Measurements from ENCODE around the gene RORC.

RORC gene

DNA sequence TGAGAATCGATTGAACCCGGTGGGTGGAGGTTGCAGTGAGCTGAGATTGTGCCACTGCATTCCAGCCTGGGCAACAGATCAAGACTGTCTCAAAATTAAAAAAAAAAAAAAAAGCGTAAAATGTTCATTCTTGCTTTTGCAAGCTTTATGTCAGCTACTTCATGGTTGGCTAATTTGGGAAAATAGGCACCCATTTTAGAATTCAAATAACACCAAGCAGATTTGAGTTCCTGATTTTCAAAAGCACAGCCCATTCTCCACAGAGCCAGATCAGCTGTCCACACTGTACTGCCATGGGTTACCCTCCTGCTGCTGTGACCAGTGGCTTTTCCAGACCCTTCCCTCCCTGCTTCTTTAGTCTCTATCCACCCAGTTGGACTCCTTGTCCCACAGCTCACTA is 17.5 kb upstream of the RORC start:
- no peak overlapping the region for H3K27ac ChIP-seq (ENCODE audit: low read length)
- no peak for DNase-seq (ENCODE audit: low read depth, low spot score)
- WGBS (ENCODE audit: insufficient coverage, insufficient read length) = no CpG with 5 or more reads among the region's 3 CpGs
- no peaks in the 10 kb centered on the region for H3K27me3 ChIP-seq (ENCODE audit: control insufficient read depth, insufficient read depth, low read length)
- H3K36me3 ChIP-seq (ENCODE audit: control insufficient read depth, insufficient read depth, low read length) = no peaks in the 10 kb centered on the region
- H3K4me1 ChIP-seq (ENCODE audit: control insufficient read depth, insufficient read depth, low read length) = peaks cover 4% of the 10 kb centered on the region; the same call in 1 of the 2 replicates
- H3K4me3 ChIP-seq (ENCODE audit: low read length) = no peak overlapping the region
- H3K9me3 ChIP-seq (ENCODE audit: control insufficient read depth, insufficient read depth, low read length) = no peaks in the 10 kb centered on the region

DNA sequence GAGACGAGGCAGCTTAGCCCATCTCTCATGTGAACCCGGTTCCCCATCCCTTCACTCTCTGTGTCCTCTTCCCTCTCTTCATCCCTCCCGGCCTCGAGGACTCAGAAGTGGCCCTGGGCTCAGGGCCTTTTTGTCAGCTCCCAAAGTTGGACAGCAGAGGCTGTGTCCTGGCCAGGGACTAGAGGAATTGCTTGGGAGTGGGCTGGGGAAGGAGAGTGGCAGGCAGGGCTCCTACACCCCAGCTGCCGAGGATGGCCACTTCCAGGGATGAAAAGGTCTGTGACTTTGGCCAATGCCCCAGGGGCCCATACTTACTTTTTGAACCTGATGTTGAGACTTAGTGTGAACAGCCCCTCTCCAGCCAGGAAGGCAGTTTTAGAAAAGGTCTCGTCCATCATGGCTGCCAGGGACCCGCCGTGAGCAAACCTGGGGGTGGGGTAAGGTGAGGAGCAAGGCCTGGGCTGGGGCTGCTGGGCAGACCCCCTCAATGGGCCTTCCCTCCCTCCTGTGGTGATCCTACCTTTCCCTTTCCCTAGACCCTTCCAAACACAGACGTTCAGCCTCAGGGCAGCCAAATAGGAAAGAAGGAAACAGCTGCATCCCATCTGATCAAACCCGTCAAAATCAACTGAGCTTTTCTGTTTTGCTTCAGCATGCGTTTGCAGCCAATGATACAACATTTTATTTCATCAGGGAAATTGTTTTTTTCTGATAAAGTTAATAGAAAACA is 16.4 kb upstream of the RORC start:
- WGBS (ENCODE audit: insufficient coverage, insufficient read length) = no CpG with 5 or more reads among the region's 11 CpGs
- no peak for DNase-seq (ENCODE audit: low read depth, low spot score)
- H3K27ac ChIP-seq (ENCODE audit: low read length) = no peak overlapping the region

DNA sequence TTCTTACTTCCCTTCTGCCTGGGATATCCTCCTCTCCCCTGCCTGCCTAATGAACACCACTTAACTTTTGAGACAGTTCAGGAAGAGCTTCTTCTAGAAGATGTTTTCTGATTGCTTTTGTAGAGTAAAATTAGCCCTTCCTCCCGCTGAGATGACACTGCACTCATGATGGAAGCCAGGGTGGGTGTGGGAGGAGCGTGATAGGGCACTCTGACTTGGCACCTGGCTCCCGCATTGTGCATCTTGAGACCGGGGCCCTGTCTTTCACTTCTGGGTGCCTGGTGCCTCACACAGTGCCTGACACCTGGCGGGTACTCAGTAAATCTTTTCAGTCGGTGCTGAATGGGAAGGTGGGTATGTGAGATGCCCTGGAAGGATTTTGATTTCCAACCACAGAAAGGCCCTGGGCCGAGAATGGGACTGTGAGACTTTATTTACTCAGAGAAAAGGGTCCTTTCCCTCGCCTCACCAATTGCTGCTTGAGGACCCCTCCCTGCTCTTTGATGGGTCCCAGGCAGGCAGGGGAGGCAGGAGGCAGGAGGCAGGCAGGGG is 15.2 kb upstream of the RORC start:
- H3K4me3 ChIP-seq (ENCODE audit: low read length) = no peak overlapping the region
- no peaks in the 10 kb centered on the region; the same call in 1 of the 2 replicates for H3K27me3 ChIP-seq (ENCODE audit: control insufficient read depth, insufficient read depth, low read length)
- peaks cover 4% of the 10 kb centered on the region; the same call in 1 of the 2 replicates for H3K4me1 ChIP-seq (ENCODE audit: control insufficient read depth, insufficient read depth, low read length)
- no peak for DNase-seq (ENCODE audit: low read depth, low spot score)
- H3K27ac ChIP-seq (ENCODE audit: low read length) = no peak overlapping the region
- H3K9me3 ChIP-seq (ENCODE audit: control insufficient read depth, insufficient read depth, low read length) = no peaks in the 10 kb centered on the region
- H3K36me3 ChIP-seq (ENCODE audit: control insufficient read depth, insufficient read depth, low read length) = no peaks in the 10 kb centered on the region
- no CpG with 5 or more reads among the region's 8 CpGs for WGBS (ENCODE audit: insufficient coverage, insufficient read length)

More for the DNA sequence above, 16.4 kb upstream of the RORC start:
- Histone ChIP-seq H3K36me3 (ENCODE audit: control insufficient read depth, insufficient read depth, low read length) (no peaks in the 10 kb centered on the region), H3K9me3 (ENCODE audit: control insufficient read depth, insufficient read depth, low read length) (no peaks in the 10 kb centered on the region), H3K4me3 (ENCODE audit: low read length) (no peak overlapping the region), H3K27me3 (ENCODE audit: control insufficient read depth, insufficient read depth, low read length) (no peaks in the 10 kb centered on the region), H3K4me1 (ENCODE audit: control insufficient read depth, insufficient read depth, low read length) (peaks cover 4% of the 10 kb centered on the region; the same call in 1 of the 2 replicates)

DNA sequence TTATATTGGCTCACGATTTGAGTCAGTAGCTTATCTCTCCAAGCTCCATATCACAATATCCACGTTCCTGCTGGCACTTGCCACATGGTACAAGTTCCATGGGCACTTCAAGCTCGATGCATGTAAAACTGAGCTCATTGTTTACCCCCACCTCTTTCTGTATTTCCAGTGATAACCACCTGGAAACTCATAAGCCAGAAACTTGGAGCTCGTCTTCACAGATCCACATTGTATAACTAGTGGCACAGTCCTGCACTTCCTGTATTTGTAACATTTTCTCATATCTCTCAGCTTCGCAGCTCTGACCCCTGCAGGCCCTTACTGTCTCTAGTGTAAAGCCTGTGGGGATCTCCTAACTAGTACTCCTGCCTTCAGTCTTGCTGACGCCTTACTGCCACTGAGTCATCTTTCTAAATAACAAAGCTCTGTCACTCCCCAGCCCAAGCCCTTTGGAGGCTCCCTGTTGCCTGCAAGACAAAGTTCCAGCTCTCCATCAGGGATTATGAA is 14.5 kb upstream of the RORC start:
- DNase-seq (ENCODE audit: low read depth, low spot score) = no peak
- no CpG with 5 or more reads among the region's 6 CpGs for WGBS (ENCODE audit: insufficient coverage, insufficient read length)
- peaks cover 4% of the 10 kb centered on the region; the same call in 1 of the 2 replicates for H3K4me1 ChIP-seq (ENCODE audit: control insufficient read depth, insufficient read depth, low read length)

DNA sequence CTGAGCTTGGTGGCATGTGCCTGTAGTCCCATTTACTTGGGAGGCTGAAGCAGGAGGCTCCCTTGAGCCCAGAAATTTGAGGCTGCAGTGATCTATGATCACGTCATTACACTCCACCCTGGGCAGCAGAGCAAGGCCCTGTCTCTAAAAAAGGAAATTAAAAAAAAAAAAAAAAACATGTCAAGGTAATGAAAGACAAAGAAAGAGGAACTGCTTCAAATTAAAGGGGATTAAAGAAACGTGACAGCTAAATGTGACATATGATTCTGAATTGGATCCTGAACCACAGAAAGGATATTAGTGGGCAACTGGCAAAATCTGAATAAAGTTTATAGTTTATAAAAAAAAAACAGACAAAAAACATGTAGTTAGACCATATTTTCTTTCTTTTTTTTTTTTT is 11.8 kb upstream of the RORC start:
- no peak overlapping the region for H3K4me3 ChIP-seq (ENCODE audit: low read length)
- H3K36me3 ChIP-seq (ENCODE audit: control insufficient read depth, insufficient read depth, low read length) = no peaks in the 10 kb centered on the region
- no peaks in the 10 kb centered on the region; the same call in 1 of the 2 replicates for H3K27me3 ChIP-seq (ENCODE audit: control insufficient read depth, insufficient read depth, low read length)
- no peak overlapping the region for H3K27ac ChIP-seq (ENCODE audit: low read length)
- no peaks in the 10 kb centered on the region for H3K9me3 ChIP-seq (ENCODE audit: control insufficient read depth, insufficient read depth, low read length)
- no peak for DNase-seq (ENCODE audit: low read depth, low spot score)
- H3K4me1 ChIP-seq (ENCODE audit: control insufficient read depth, insufficient read depth, low read length) = peaks cover 4% of the 10 kb centered on the region; the same call in 1 of the 2 replicates
- no CpG with 5 or more reads among the region's 2 CpGs for WGBS (ENCODE audit: insufficient coverage, insufficient read length)

More for the DNA sequence above, 14.5 kb upstream of the RORC start:
- Histone ChIP-seq H3K4me3 (ENCODE audit: low read length) (no peak overlapping the region), H3K36me3 (ENCODE audit: control insufficient read depth, insufficient read depth, low read length) (no peaks in the 10 kb centered on the region), H3K9me3 (ENCODE audit: control insufficient read depth, insufficient read depth, low read length) (no peaks in the 10 kb centered on the region), H3K27ac (ENCODE audit: low read length) (no peak overlapping the region), H3K27me3 (ENCODE audit: control insufficient read depth, insufficient read depth, low read length) (no peaks in the 10 kb centered on the region; the same call in 1 of the 2 replicates)

DNA sequence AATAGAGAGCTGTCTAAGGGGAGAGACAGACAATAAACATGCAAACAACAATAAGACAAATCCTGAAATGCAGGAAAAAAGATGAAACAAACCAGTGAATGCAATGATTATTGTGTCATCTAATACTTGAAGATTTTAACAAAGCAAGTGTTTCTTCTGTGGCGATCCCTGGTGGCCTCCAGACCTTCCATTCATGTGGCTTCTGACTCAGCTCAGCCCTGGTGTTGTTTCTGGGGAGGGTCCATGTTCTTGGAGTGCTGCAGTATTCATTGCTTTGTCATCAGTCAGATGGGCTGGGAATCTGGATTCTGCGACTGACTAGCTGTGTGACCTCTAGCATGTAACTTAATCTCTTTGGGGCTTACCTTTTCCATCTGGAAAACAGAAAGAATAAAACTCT is 9.5 kb upstream of the RORC start:
- no CpG with 5 or more reads among the region's 2 CpGs for WGBS (ENCODE audit: insufficient coverage, insufficient read length)
- peaks cover 9% of the 10 kb centered on the region for H3K27me3 ChIP-seq (ENCODE audit: control insufficient read depth, insufficient read depth, low read length)
- DNase-seq (ENCODE audit: low read depth, low spot score) = no peak
- H3K36me3 ChIP-seq (ENCODE audit: control insufficient read depth, insufficient read depth, low read length) = no peaks in the 10 kb centered on the region
- peaks cover 1% of the 10 kb centered on the region; the same call in 1 of the 2 replicates for H3K4me1 ChIP-seq (ENCODE audit: control insufficient read depth, insufficient read depth, low read length)
- no peak overlapping the region for H3K4me3 ChIP-seq (ENCODE audit: low read length)
- H3K27ac ChIP-seq (ENCODE audit: low read length) = no peak overlapping the region
- no peaks in the 10 kb centered on the region for H3K9me3 ChIP-seq (ENCODE audit: control insufficient read depth, insufficient read depth, low read length)

DNA sequence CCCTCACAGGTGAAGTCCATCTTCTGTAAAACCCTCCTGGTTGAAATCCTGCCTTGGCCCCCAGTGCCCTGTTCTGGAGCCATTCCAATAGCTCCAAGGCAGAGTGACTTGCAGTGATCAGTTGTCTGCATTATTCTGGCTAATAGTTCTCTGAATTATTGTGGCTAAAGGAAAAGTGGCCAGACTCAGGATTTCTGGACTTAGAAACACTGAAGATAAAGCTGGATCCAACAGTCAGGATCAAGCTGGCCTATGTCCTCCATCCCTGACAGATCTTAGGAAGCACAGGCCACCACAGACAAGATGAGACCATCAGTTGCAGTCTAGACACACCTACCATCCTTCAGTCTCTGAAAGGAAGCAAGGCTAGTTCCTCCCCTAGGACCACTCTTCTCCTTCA is 8.8 kb upstream of the RORC start:
- Histone ChIP-seq H3K9me3 (ENCODE audit: control insufficient read depth, insufficient read depth, low read length) (no peaks in the 10 kb centered on the region), H3K27ac (ENCODE audit: low read length) (no peak overlapping the region), H3K36me3 (ENCODE audit: control insufficient read depth, insufficient read depth, low read length) (no peaks in the 10 kb centered on the region), H3K4me1 (ENCODE audit: control insufficient read depth, insufficient read depth, low read length) (peaks cover 1% of the 10 kb centered on the region; the same call in 1 of the 2 replicates), H3K27me3 (ENCODE audit: control insufficient read depth, insufficient read depth, low read length) (peaks cover 9% of the 10 kb centered on the region), H3K4me3 (ENCODE audit: low read length) (peak overlapping the region; percentile 32; the same call in 1 of the 2 replicates)
- DNase-seq (ENCODE audit: low read depth, low spot score) = no peak

DNA sequence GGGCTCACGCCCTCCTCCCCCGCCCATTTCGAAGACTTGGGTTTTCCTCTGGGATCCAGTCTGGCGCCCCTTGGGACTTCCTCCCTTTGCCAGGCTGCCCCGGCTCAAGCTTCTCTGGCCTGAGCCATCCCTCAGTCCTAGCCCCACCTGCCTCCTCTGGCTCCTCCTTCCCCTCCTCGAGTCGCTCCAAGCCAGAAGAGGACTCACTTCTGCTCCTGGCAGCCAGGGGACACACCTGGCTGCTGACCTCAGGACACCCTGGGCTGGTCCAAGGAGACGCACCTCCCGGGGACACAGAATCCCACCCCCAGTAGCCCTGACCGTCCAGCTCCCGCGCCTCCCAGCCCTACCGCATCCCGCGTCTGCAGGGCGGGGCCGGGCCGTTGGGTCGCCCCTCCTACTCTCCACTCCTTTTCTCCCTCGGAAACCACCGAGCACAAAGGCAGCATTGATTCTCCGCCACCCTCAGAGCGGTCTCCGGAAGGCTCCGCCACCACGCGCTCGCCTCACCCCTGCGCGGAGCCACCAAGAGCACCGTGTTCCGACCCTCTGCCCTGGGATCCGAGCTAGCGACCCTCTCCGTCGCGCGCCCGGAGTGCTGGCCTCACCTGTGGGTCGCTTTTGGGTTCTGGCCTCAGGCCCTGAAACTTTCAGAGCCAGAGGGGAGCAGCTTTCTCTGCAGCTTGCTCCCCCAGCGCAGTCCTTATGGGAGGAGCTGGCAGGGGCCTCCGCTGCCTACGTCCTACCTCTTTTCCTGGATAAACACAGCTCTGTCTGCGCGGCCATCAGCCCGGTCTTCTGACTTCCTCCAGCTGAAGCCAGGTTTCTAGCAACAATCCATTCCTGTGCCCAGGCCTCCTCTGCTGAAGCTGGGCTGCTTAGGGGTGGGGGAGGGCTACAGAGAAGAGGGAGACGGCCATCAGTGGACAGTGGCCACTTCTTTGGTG is 8.1 kb upstream of the RORC start, which contains the start of gene C2CD4D:
TSS of gene C2CD4D (minus strand) at position 364 of the 947 bp plus-strand sequence. CDS start 831 bp downstream, outside the sequence.
- H3K27ac ChIP-seq (ENCODE audit: low read length) = no peak within 1 kb of the TSS
- peaks cover 1% of the 10 kb centered on the region; the same call in 1 of the 2 replicates for H3K4me1 ChIP-seq (ENCODE audit: control insufficient read depth, insufficient read depth, low read length)
- H3K4me3 ChIP-seq (ENCODE audit: low read length) = peak within 1 kb of the TSS; percentile 32; the same call in 1 of the 2 replicates
- peaks cover 9% of the 10 kb centered on the region for H3K27me3 ChIP-seq (ENCODE audit: control insufficient read depth, insufficient read depth, low read length)
- H3K9me3 ChIP-seq (ENCODE audit: control insufficient read depth, insufficient read depth, low read length) = no peaks in the 10 kb centered on the region
- DNase-seq (ENCODE audit: low read depth, low spot score) = no peak
- H3K36me3 ChIP-seq (ENCODE audit: control insufficient read depth, insufficient read depth, low read length) = no peaks in the 10 kb centered on the region
- no CpG with 5 or more reads among the region's 47 CpGs for WGBS (ENCODE audit: insufficient coverage, insufficient read length)

DNA sequence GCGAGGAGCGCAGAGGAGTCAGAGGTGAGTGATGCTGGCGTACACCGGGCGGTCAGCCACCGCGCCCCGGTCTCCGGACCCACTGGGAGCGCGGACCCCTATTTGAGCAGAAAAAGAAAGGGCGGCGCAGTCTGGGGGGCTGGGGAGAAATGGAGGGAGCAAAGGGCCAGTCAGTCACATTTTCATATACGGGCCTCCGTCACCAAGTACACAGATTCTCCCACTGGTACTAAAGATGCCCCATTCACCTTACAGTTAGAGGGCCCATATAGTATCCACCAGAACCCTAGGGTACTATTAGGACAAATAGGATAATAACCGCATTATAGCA is 7.4 kb upstream of the RORC start:
- Histone ChIP-seq H3K4me1 (ENCODE audit: control insufficient read depth, insufficient read depth, low read length) (peaks cover 1% of the 10 kb centered on the region; the same call in 1 of the 2 replicates), H3K36me3 (ENCODE audit: control insufficient read depth, insufficient read depth, low read length) (no peaks in the 10 kb centered on the region), H3K9me3 (ENCODE audit: control insufficient read depth, insufficient read depth, low read length) (no peaks in the 10 kb centered on the region), H3K4me3 (ENCODE audit: low read length) (peak overlapping the region; percentile 32; the same call in 1 of the 2 replicates), H3K27me3 (ENCODE audit: control insufficient read depth, insufficient read depth, low read length) (peaks cover 9% of the 10 kb centered on the region), H3K27ac (ENCODE audit: low read length) (no peak overlapping the region)
- no peak for DNase-seq (ENCODE audit: low read depth, low spot score)
- no CpG with 5 or more reads among the region's 16 CpGs for WGBS (ENCODE audit: insufficient coverage, insufficient read length)

Data from iPS DF 6.9 (cell line).